Measurements from ENCODE around the gene VPS45. TPM values are rescaled to one million over a fixed set of nuclear protein-coding genes. Genes with fewer than 3 reads are reported as not detected.
"Not testable (repeated sequence)": the region's sequence is repeated elsewhere in the genome, so short reads cannot be mapped to it uniquely, and the experiment has no call there.

Gene VPS45
- total RNA-seq, 2 experiments from 2014 or later: 36.1 to 40.0 TPM

DNA sequence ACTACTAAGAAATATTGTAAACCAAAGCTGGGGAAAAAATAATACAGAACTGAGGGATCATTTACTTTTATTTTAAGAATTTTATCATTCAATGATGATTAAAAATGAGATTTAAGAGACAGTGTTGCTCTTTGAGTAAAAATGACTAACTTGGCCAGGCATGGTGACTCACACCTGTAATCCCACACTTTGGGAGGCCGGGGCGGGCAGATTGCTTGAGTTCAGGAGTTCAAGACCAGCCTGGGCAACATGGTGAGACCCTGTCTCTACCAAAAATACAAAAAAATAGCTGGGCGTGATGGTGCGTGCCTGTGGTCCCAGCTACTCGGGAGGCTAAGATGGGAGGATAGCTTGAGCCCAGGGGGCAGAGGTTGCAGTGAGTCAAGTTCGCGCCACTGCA is 60.3 kb downstream of the VPS45 start:
- Mint-ChIP-seq H3K36me3 (ENCODE audit: low read depth) (peaks cover 11% of the 10 kb centered on the region), H3K27ac (no peak overlapping the region), H3K9me3 (ENCODE audit: insufficient read depth) (no peaks in the 10 kb centered on the region), H3K4me1 (ENCODE audit: low read depth) (no peaks in the 10 kb centered on the region), H3K4me3 (no peak overlapping the region), H3K27me3 (ENCODE audit: low read depth) (no peaks in the 10 kb centered on the region)
- ATAC-seq (no peak), DNase-seq (no peak)
- POLR2A ChIA-PET: no interaction called here
- CTCF ChIA-PET: interaction anchor here (0.6 to 3.3 kb wide), 6 partner anchors 19 to 67 kb away, joined by 3 to 12 read pairs (median 4); no protein-coding TSS in a partner anchor

DNA sequence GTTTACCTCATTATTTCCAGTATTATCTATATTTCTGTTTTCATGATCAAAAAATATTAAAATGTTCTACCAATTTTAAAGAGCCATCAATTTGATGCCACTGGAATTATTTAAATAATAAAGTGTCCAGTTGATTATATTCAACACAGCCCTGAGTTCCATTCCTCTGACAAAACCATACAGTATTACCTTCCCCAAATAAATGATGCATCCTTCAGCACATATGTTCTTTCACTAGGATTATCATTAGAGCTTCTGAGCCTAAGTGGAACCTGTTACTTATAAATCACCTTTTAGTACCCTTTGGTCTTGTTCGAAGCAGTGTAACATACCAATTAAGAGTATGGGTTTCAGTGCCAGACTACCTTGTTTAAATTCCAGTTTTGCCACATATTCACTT is 64.8 kb downstream of the VPS45 start:
- no peak overlapping the region for H3K27ac Mint-ChIP-seq
- CTCF ChIA-PET: no interaction called here
- no peaks in the 10 kb centered on the region for H3K4me1 Mint-ChIP-seq (ENCODE audit: low read depth)
- H3K9me3 Mint-ChIP-seq (ENCODE audit: insufficient read depth): no peaks in the 10 kb centered on the region
- peaks cover 12% of the 10 kb centered on the region for H3K36me3 Mint-ChIP-seq (ENCODE audit: low read depth)
- no peak for DNase-seq
- no peak for ATAC-seq
- H3K27me3 Mint-ChIP-seq (ENCODE audit: low read depth): no peaks in the 10 kb centered on the region
- POLR2A ChIA-PET: no interaction called here
- H3K4me3 Mint-ChIP-seq: no peak overlapping the region

DNA sequence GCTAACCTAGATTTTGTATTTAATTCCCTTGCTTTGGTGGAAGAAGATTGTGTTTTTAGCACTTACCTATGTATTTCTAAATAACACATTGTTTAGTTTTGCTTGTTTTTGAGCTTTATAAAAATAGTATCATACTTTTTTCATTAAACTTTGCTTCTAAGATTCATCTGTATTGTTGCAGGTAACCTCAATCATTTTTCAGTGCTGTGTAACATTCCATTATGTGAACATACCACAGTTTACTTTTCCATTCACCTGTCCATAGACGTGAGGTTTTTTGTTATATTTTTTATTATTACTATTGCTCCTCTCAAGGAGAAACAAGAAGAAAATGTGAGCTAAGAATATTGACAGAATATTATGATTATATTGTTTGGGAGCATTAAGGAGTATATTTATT is 67.0 kb downstream of the VPS45 start:
- H3K27me3 Mint-ChIP-seq (ENCODE audit: low read depth): no peaks in the 10 kb centered on the region
- H3K4me1 Mint-ChIP-seq (ENCODE audit: low read depth): no peaks in the 10 kb centered on the region
- DNase-seq (no peak), ATAC-seq (no peak)
- peaks cover 11% of the 10 kb centered on the region for H3K36me3 Mint-ChIP-seq (ENCODE audit: low read depth)
- no peak overlapping the region for H3K4me3 Mint-ChIP-seq
- POLR2A ChIA-PET: no interaction called here
- H3K27ac Mint-ChIP-seq: no peak overlapping the region
- no peaks in the 10 kb centered on the region for H3K9me3 Mint-ChIP-seq (ENCODE audit: insufficient read depth)
- CTCF ChIA-PET: interaction anchor here (1.0 kb wide), 2 partner anchors 52 to 53 kb away, joined by 3 read pairs; no protein-coding TSS in a partner anchor

DNA sequence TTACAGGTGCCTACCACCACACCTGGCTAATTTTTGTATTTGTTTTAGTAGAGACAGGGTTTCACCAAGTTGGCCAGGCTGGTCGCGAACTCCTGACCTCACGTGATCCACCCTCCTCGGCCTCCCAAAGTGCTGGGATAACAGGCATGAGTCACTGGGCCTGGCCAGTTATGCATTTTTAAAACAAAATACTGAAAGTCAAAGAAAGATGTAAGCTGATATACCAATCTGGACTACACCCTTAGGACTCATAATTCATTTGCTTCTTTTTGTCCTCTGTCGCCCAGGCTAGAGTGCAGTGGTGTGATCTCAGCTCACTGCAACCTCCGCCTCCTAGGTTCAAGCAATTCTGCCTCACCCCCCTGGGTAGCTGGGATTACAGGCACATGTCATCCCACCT is 67.8 kb downstream of the VPS45 start:
- not testable (repeated sequence) for H3K4me3 Mint-ChIP-seq; H3K27me3 Mint-ChIP-seq (ENCODE audit: low read depth); H3K9me3 Mint-ChIP-seq (ENCODE audit: insufficient read depth); DNase-seq; H3K27ac Mint-ChIP-seq; ATAC-seq; H3K4me1 Mint-ChIP-seq (ENCODE audit: low read depth)
- H3K36me3 Mint-ChIP-seq (ENCODE audit: low read depth): peaks cover 11% of the 10 kb centered on the region
- POLR2A ChIA-PET: interaction anchor here (0.6 kb wide), 1 partner anchor 20 kb away, joined by 4 read pairs; no protein-coding TSS in a partner anchor
- CTCF ChIA-PET: interaction anchor here (1.0 kb wide), 1 partner anchor 51 kb away, joined by 3 read pairs; no protein-coding TSS in a partner anchor

DNA sequence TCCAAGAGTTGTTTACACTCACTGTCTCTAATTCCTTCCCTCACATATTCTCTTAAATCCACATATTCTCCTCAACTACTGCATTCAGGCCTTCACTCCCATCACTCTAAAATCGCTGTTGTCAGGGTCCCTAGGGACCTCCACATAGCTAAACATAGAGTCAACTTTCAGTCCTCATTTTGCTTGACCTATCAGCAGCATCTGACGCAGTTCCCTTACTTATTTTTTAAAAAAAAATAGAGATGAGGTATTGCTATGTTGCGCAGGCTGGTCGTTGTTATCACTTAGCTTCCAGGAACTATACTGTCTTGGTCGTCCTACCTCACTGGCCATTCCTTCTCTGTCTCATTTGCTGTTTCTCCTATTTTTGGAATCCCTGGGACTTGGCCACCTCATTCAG is 70.5 kb downstream of the VPS45 start:
- ChIA-PET POLR2A (no interaction called here), CTCF (interaction anchor here (1.9 kb wide), 1 partner anchor 28 kb away, joined by 9 read pairs; no protein-coding TSS in a partner anchor)
- Mint-ChIP-seq H3K9me3 (ENCODE audit: insufficient read depth) (no peaks in the 10 kb centered on the region), H3K4me3 (no peak overlapping the region), H3K27me3 (ENCODE audit: low read depth) (no peaks in the 10 kb centered on the region), H3K4me1 (ENCODE audit: low read depth) (no peaks in the 10 kb centered on the region), H3K27ac (no peak overlapping the region), H3K36me3 (ENCODE audit: low read depth) (peaks cover 11% of the 10 kb centered on the region)
- ATAC-seq (no peak), DNase-seq (no peak)

DNA sequence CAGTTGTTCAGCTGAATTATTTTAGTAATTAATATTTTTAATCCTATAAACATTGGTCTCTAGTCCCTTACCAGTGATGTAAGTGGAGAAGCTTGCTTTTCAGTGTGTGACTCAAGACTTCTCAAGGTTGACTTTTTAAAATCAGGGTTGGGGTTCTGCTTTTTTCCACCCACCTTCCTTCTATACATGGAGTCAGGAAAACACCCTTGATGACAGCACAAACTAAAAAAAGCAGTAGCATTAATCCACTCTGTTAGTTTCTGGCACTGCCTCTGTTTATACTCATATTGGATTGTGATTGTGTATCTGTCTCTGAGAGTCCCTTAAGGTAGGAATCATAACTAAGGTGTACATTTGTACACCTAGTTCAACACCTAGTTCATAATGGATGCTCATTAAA is 73.9 kb downstream of the VPS45 start:
- DNase-seq (no peak), ATAC-seq (no peak)
- H3K27ac Mint-ChIP-seq: no peak overlapping the region
- H3K4me1 Mint-ChIP-seq (ENCODE audit: low read depth): peaks cover 20% of the 10 kb centered on the region
- peaks cover 15% of the 10 kb centered on the region for H3K36me3 Mint-ChIP-seq (ENCODE audit: low read depth)
- POLR2A ChIA-PET: no interaction called here
- H3K9me3 Mint-ChIP-seq (ENCODE audit: insufficient read depth): no peaks in the 10 kb centered on the region
- CTCF ChIA-PET: interaction anchor here (0.6 to 0.9 kb wide), 4 partner anchors 20 to 64 kb away, joined by 3 to 4 read pairs (median 4); no protein-coding TSS in a partner anchor
- H3K4me3 Mint-ChIP-seq: no peak overlapping the region
- H3K27me3 Mint-ChIP-seq (ENCODE audit: low read depth): no peaks in the 10 kb centered on the region

DNA sequence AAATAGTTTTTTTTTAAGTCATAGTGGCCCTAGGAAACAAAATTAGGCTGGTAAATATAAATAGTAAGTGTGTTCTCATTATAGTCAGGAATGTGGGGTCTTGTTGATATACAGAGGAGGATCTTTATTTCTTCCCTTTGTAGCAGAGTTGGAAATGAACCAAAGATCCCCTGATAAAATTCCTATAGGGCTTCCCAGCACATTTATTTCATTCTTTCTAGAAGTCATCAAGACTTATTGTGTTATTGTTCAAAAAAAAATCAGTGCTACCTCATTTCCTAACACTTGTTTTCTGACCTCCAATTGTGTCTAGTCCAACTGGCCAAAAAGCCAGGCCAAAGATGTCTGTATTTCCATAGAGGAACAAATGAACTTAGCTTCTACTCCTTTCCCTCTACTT is 74.5 kb downstream of the VPS45 start:
- H3K27ac Mint-ChIP-seq: no peak overlapping the region
- POLR2A ChIA-PET: no interaction called here
- peaks cover 20% of the 10 kb centered on the region for H3K36me3 Mint-ChIP-seq (ENCODE audit: low read depth)
- peaks cover 26% of the 10 kb centered on the region for H3K4me1 Mint-ChIP-seq (ENCODE audit: low read depth)
- no peak for DNase-seq
- ATAC-seq: no peak
- CTCF ChIA-PET: interaction anchor here (2.6 kb wide), 1 partner anchor 20 kb away, joined by 8 read pairs; no protein-coding TSS in a partner anchor
- H3K27me3 Mint-ChIP-seq (ENCODE audit: low read depth): no peaks in the 10 kb centered on the region
- H3K4me3 Mint-ChIP-seq: no peak overlapping the region
- H3K9me3 Mint-ChIP-seq (ENCODE audit: insufficient read depth): no peaks in the 10 kb centered on the region

DNA sequence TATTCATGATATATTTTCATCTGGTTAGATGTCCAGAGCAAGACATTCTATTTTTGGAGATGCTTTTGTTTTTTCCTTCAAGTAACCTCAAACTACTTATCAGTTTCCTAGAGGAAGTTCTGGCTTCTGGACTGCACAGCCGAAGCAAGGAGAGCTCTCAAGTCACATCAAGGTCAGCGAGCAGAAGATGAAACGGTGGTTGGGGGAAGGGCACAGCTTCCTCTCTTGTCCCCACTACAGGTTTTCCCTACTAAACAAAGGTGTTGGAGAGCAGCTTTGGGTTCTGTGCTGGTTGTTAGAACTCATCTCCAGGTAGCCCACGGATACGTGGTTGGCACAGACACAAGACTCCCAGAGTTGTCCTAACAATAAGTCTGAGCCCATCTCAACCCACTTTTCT is 77.0 kb downstream of the VPS45 start:
- Mint-ChIP-seq H3K9me3 (ENCODE audit: insufficient read depth) (no peaks in the 10 kb centered on the region), H3K4me3 (no peak overlapping the region), H3K27me3 (ENCODE audit: low read depth) (no peaks in the 10 kb centered on the region), H3K36me3 (ENCODE audit: low read depth) (peaks cover 24% of the 10 kb centered on the region), H3K4me1 (ENCODE audit: low read depth) (peaks cover 46% of the 10 kb centered on the region), H3K27ac (peak overlapping the region; percentile 32)
- no peak for DNase-seq
- ChIA-PET POLR2A (interaction anchor here (0.9 kb wide), 1 partner anchor 257 kb away, joined by 3 read pairs; a partner anchor contains a TSS), CTCF (interaction anchor here (0.6 to 3.0 kb wide), 3 partner anchors 18 to 43 kb away, joined by 3 to 10 read pairs (median 3); no protein-coding TSS in a partner anchor)
- no peak for ATAC-seq

DNA sequence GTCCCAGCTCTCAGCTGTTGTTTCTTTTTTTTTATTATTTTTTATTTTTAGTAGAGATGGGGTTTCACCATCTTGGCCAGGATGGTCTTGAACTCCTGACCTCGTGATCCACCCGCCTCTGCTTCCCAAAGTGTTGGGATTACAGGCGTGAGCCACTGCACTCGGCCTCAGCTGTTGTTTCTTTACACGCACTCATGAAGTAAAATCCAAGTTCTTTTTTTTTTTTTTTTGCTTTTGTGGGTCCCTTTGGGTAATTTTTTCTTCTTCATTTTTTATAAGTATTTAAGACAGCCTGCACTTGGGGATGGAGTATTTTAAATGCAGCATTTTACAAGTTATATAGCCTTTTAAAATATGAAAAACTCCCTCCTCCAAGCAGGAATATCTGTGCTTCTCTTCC is 78.4 kb downstream of the VPS45 start:
- not testable (repeated sequence) for H3K9me3 Mint-ChIP-seq (ENCODE audit: insufficient read depth); ATAC-seq; DNase-seq; H3K27ac Mint-ChIP-seq; H3K4me3 Mint-ChIP-seq; H3K27me3 Mint-ChIP-seq (ENCODE audit: low read depth)
- Mint-ChIP-seq H3K36me3 (ENCODE audit: low read depth) (peaks cover 28% of the 10 kb centered on the region), H3K4me1 (ENCODE audit: low read depth) (peaks cover 46% of the 10 kb centered on the region)
- POLR2A ChIA-PET: interaction anchor here (1.4 kb wide), 1 partner anchor 260 kb away, joined by 4 read pairs; a partner anchor contains a TSS
- CTCF ChIA-PET: interaction anchor here (1.0 to 3.0 kb wide), 4 partner anchors 16 to 43 kb away, joined by 3 to 10 read pairs (median 4); no protein-coding TSS in a partner anchor

DNA sequence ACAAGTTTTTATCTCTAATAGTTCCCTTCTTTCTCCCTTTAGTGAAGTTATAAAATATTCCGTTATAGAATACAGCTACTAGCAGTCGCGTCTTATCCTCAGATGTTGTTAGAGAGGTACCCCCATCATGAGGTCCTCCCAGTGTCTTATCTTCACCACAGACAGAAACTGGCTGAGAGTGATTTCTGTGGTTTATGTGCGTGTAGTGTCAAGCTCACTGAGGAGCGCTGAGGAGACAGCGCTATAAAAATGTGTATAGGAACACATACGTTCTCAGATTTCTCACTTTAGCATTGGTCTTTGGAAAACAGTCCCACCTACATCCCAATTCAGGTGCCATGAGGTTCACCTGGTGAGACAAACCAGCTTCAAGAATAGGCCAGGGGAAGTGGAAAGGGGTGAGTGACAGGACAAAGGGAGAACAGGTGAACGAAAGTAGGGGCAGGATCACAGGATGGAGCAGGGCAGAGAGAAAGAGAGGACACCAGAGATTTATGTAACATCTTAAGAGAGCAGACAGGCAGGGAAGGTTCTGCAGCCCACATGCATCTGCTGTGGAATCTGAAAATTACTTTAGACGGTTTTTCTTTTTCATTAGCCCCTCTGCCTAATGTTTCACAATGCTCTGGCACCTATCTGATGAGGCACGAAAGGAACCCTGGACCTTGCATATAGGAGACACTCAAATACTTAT is 79.4 kb downstream of the VPS45 start:
- Mint-ChIP-seq H3K4me3 (no peak overlapping the region), H3K4me1 (ENCODE audit: low read depth) (peaks cover 55% of the 10 kb centered on the region), H3K36me3 (ENCODE audit: low read depth) (peaks cover 36% of the 10 kb centered on the region), H3K27ac (no peak overlapping the region), H3K9me3 (ENCODE audit: insufficient read depth) (no peaks in the 10 kb centered on the region), H3K27me3 (ENCODE audit: low read depth) (no peaks in the 10 kb centered on the region)
- ATAC-seq (no peak), DNase-seq (no peak)
- CTCF ChIA-PET: interaction anchor here (0.6 to 3.0 kb wide), 5 partner anchors 15 to 40 kb away, joined by 3 to 10 read pairs (median 4); no protein-coding TSS in a partner anchor
- POLR2A ChIA-PET: interaction anchor here (0.8 to 1.4 kb wide), 4 partner anchors 10 to 261 kb away, joined by 3 to 4 read pairs (median 4); a partner anchor contains a TSS

DNA sequence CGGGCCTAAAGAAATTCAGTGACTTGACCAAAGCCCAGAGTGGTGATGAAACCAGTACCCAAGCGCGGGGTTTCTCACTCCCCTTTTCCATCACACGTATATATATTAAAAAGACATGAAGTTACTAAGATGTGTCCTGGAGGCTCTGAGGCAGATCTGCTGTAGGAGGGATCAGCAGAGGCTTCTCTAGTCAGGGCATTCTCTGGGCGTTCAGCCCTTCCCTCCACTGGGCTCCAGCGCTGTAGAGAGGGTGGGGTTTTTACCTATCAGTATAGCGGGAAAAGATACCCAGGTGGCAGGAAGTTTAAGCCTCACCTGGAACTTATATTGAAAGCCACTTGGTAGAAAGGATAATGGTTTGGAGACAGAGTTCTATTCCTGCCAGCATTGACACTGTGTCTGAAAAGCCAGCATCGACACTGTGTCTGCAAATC is 81.3 kb downstream of the VPS45 start:
- Mint-ChIP-seq H3K9me3 (ENCODE audit: insufficient read depth) (no peaks in the 10 kb centered on the region), H3K4me3 (peak overlapping the region; percentile 93), H3K4me1 (ENCODE audit: low read depth) (peaks cover 69% of the 10 kb centered on the region), H3K36me3 (ENCODE audit: low read depth) (peaks cover 52% of the 10 kb centered on the region), H3K27me3 (ENCODE audit: low read depth) (no peaks in the 10 kb centered on the region), H3K27ac (peak overlapping the region; percentile 93)
- ATAC-seq: no peak
- DNase-seq: no peak
- ChIA-PET POLR2A (interaction anchor here (1.0 to 5.9 kb wide), 5 partner anchors 12 to 262 kb away, joined by 3 to 44 read pairs (median 11); a partner anchor contains a TSS), CTCF (interaction anchor here (1.0 kb wide), 2 partner anchors 13 to 17 kb away, joined by 3 to 4 read pairs; no protein-coding TSS in a partner anchor)
